ENCODE data around the gene CHD2. TPM values are rescaled to one million over a fixed set of nuclear protein-coding genes. Genes with fewer than 3 reads are reported as not detected.

CHD2 gene
- total RNA-seq, 4 donors from 2014 or later: 149 to 299 (median 213) TPM

DNA sequence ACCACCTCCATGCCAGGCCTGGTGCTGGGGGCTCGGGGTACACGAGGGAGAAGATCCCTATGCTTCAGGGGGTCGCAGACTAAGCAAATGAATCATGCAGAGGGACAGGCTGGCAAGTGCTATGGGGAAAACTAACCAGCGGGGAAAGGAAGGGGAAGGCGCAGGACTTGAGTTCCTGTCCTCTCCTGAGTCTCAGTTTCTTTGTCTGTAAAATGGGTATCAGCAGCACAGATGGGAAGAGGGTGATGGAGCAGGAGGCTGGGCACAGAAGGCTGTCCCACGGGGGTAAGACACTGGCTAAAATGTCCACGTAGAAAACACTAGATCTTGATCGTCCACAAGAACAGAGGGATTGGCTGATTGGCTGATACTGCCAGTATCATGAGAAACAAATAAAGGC is 149.1 kb downstream of the CHD2 start:
- TF ChIP-seq, protein P1, sequence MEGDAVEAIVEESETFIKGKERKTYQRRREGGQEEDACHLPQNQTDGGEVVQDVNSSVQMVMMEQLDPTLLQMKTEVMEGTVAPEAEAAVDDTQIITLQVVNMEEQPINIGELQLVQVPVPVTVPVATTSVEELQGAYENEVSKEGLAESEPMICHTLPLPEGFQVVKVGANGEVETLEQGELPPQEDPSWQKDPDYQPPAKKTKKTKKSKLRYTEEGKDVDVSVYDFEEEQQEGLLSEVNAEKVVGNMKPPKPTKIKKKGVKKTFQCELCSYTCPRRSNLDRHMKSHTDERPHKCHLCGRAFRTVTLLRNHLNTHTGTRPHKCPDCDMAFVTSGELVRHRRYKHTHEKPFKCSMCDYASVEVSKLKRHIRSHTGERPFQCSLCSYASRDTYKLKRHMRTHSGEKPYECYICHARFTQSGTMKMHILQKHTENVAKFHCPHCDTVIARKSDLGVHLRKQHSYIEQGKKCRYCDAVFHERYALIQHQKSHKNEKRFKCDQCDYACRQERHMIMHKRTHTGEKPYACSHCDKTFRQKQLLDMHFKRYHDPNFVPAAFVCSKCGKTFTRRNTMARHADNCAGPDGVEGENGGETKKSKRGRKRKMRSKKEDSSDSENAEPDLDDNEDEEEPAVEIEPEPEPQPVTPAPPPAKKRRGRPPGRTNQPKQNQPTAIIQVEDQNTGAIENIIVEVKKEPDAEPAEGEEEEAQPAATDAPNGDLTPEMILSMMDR (IDR thresholded peaks at IDR 0.05): no peak
- Histone ChIP-seq H3K4me3 (replicated peaks in 1 of 3) (no peak overlapping the region), H3K27ac (no peak overlapping the region), H3K27me3 (no peaks in the 10 kb centered on the region), H3K9me3 (no peaks in the 10 kb centered on the region), H3K36me3 (no peaks in the 10 kb centered on the region), H3K4me1 (no peaks in the 10 kb centered on the region)
- intact Hi-C loops (cut with DNase I): no loop called here
- WGBS, 2 donors: 69 to 85% methylated on average over 8 of the region's 8 CpGs
- DNase-seq: no peak

- H3K4me3 ChIP-seq (replicated peaks in 1 of 3): no peak overlapping the region
- H3K9me3 ChIP-seq: no peaks in the 10 kb centered on the region
- WGBS, 2 donors: 79 to 85% methylated on average over 9 to 15 of the region's 15 CpGs
- intact Hi-C loops (cut with DNase I): no loop called here
- no peak for DNase-seq
- H3K27ac ChIP-seq: no peak overlapping the region
- H3K27me3 ChIP-seq: no peaks in the 10 kb centered on the region
- H3K4me1 ChIP-seq: no peaks in the 10 kb centered on the region
- no peak for TF ChIP-seq POLR2A (IDR thresholded peaks at IDR 0.05)
- TF ChIP-seq, protein P1 (IDR thresholded peaks at IDR 0.05): no peak
- H3K36me3 ChIP-seq: no peaks in the 10 kb centered on the region
Measured at GRCh38 chr15:93049914-93050578, 149.9 kb downstream of the CHD2 start.

DNA sequence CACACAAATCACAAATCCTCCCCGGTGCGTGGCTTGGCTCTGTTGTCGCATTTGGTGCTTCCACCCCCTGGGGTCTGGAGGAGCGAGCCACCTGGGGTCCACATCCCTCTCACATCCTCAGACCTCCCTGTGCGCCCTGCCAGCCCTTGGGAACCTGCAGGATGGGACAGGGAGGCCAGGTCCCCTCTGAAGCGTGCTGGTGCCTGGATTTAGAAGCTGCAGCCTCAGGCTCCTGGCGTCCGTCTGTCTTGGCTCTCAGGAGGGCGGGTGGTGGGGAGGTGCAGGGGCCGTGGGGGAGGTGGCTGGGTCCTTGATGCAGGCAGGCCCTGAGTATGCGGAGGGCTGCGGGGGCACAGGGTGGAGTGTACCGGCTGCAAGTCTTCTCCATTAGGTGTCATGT is 150.5 kb downstream of the CHD2 start:
- H3K9me3 ChIP-seq: no peaks in the 10 kb centered on the region
- no peaks in the 10 kb centered on the region for H3K27me3 ChIP-seq
- WGBS, 2 donors: 96 to 98% methylated on average over 10 to 13 of the region's 13 CpGs
- H3K27ac ChIP-seq: no peak overlapping the region
- intact Hi-C loops (cut with DNase I): no loop called here
- H3K4me1 ChIP-seq: no peaks in the 10 kb centered on the region
- no peak overlapping the region for H3K4me3 ChIP-seq (replicated peaks in 1 of 3)
- H3K36me3 ChIP-seq: no peaks in the 10 kb centered on the region
- DNase-seq: no peak
- no peak for TF ChIP-seq POLR2A (IDR thresholded peaks at IDR 0.05)
- TF ChIP-seq, protein P1 (IDR thresholded peaks at IDR 0.05): no peak

DNA sequence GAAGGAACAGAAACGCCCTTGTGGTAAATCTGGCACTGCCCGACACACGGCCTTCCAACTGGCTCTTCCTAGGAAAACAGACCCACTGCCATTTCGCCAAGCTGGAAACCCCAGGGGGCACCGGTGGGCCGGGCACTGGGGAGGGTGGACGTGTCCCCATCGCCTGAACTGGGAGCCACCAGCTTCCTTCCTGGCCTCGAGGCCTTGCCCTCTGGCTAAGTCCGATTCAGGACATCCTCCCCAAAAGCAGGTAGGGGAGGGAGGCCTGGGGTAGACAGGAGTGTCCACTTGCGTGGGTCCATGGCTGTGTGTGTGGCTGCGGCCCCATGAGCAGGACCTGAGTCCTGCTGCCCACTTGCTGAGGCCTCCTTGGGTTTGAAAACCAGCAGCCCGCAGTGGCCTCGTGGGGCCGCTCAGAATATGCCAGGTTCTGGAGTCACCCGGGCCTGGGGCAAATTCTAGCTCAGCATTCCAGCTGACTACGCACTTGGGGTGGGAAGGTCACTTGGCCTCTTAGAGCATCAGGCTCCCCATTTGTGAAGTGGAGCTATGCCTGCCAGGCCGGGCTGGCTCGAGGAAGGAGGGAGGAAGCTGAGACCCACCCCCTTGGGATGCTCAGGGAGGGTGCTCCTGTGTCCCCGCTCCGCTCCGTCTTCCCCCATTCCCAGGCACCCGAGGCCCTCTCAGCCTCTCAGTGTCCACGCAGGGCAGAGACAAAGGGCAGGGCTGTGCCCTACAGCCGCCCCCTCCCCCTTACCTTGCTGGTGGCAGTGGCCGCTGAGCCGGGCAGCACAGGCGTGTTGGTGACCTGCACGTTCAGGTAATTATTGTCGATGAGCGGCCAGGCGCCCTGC is 151.3 kb downstream of the CHD2 start:
- no peak for DNase-seq
- Histone ChIP-seq H3K27ac (no peak overlapping the region), H3K36me3 (no peaks in the 10 kb centered on the region), H3K4me1 (no peaks in the 10 kb centered on the region), H3K27me3 (no peaks in the 10 kb centered on the region), H3K9me3 (no peaks in the 10 kb centered on the region), H3K4me3 (replicated peaks in 1 of 3) (no peak overlapping the region)
- no peak for TF ChIP-seq POLR2A (IDR thresholded peaks at IDR 0.05)
- TF ChIP-seq, protein P1 (IDR thresholded peaks at IDR 0.05): no peak
- intact Hi-C loops (cut with DNase I): no loop called here
- 89 to 91% methylated on average over 19 to 30 of the region's 32 CpGs for WGBS, 2 donors

All from thyroid gland (tissue), 4 donors.